ENCODE results near the gene ZNF23.

- TF ChIP-seq CTCF (IDR thresholded peaks at IDR 0.05) = no peak
- no peak for TF ChIP-seq ZFX (IDR thresholded peaks at IDR 0.05; ENCODE audit: borderline replicate concordance)
Observed at GRCh38 chr16:71406724-71407123, 55.3 kb downstream of the ZNF23 start.
